ENCODE data around the gene CIAO2A.

GRCh38 chr15:64134345-64134829, 40.7 kb upstream of the CIAO2A start:
- no peak for TF ChIP-seq CTCF (IDR thresholded peaks at IDR 0.05; ENCODE audit: insufficient read depth, low read depth, low read length)
- TF ChIP-seq EZH2 (IDR thresholded peaks at IDR 0.05; ENCODE audit: insufficient read depth, low read length), result no peak
